ENCODE results near the gene TTLL1. TPM values are rescaled to one million over a fixed set of nuclear protein-coding genes. Genes with fewer than 3 reads are reported as not detected.

Gene TTLL1
- total and polyA plus RNA-seq, 2 donors (not counting 1 experiment from before 2014, with no cell fraction given), result 15.7 to 15.8 TPM

GRCh38 chr22:43066844-43067385 lies 22.3 kb downstream of the TTLL1 start:
- no peaks in the 10 kb centered on the region for H3K27me3 ChIP-seq (ENCODE audit: control insufficient read depth, insufficient read depth, low read length)
- H2AFZ ChIP-seq (ENCODE audit: low read length), result no peak overlapping the region
- H3K9me3 ChIP-seq (ENCODE audit: control insufficient read depth, insufficient read depth, low read depth, low read length), result no peaks in the 10 kb centered on the region
- H3K4me2 ChIP-seq (ENCODE audit: extremely low read depth, insufficient read depth, low read length), result no peak overlapping the region
- H3K36me3 ChIP-seq (ENCODE audit: control insufficient read depth, insufficient read depth, low read length), result no peaks in the 10 kb centered on the region
- H3K4me1 ChIP-seq (ENCODE audit: control insufficient read depth, extremely low read depth, insufficient read depth, low read length), result no peaks in the 10 kb centered on the region
- H3K79me2 ChIP-seq (ENCODE audit: control insufficient read depth, insufficient read depth, low read length), result no peaks in the 10 kb centered on the region
- H3K27ac ChIP-seq (ENCODE audit: insufficient read depth, low read length), result no peak overlapping the region
- DNase-seq (ENCODE audit: low read depth in 2 of 2), result peak; percentile 68 to 69
- H3K9ac ChIP-seq (ENCODE audit: insufficient read depth, low read length), result no peak overlapping the region
- no peaks in the 10 kb centered on the region for H4K20me1 ChIP-seq (ENCODE audit: control insufficient read depth, extremely low read depth, insufficient read depth, low read length)
- TF ChIP-seq EZH2 (IDR thresholded peaks at IDR 0.05; ENCODE audit: low read length, missing control alignments) (no peak), CTCF (conservative IDR thresholded peaks at IDR 0.05 in 1 of 2, IDR thresholded peaks at IDR 0.05 in 1 of 2; ENCODE audit: low read depth in 1 of 2, low read length in 2 of 2) (no peak)
- H3K4me3 ChIP-seq (replicated peaks in 1 of 4; ENCODE audit: control extremely low read depth in 1 of 4, insufficient read depth in 1 of 4, low read depth in 3 of 4, low read length in 4 of 4), result no peak overlapping the region

- Histone ChIP-seq H2AFZ (ENCODE audit: low read length) (no peak overlapping the region), H3K27ac (ENCODE audit: insufficient read depth, low read length) (no peak overlapping the region)
Measured at GRCh38 chr22:43066134-43066533, 23.1 kb downstream of the TTLL1 start.

GRCh38 chr22:43060183-43060582 lies 29.0 kb downstream of the TTLL1 start:
- H3K27ac ChIP-seq (ENCODE audit: insufficient read depth, low read length), result no peak overlapping the region
- H3K4me3 ChIP-seq (replicated peaks in 1 of 4; ENCODE audit: control extremely low read depth in 1 of 4, insufficient read depth in 1 of 4, low read depth in 3 of 4, low read length in 4 of 4), result no peak overlapping the region
- H3K9ac ChIP-seq (ENCODE audit: insufficient read depth, low read length), result no peak overlapping the region
- no peaks in the 10 kb centered on the region for H3K79me2 ChIP-seq (ENCODE audit: control insufficient read depth, insufficient read depth, low read length)
- peak in 1 of 2 donors; percentile 12 for DNase-seq (ENCODE audit: low read depth in 2 of 2)
- no peaks in the 10 kb centered on the region for H3K9me3 ChIP-seq (ENCODE audit: control insufficient read depth, insufficient read depth, low read depth, low read length)
- no peaks in the 10 kb centered on the region for H3K4me1 ChIP-seq (ENCODE audit: control insufficient read depth, extremely low read depth, insufficient read depth, low read length)
- TF ChIP-seq CTCF (conservative IDR thresholded peaks at IDR 0.05 in 1 of 2, IDR thresholded peaks at IDR 0.05 in 1 of 2; ENCODE audit: low read depth in 1 of 2, low read length in 2 of 2) (peak; percentile 42 to 65), EZH2 (IDR thresholded peaks at IDR 0.05; ENCODE audit: low read length, missing control alignments) (no peak)
- no peaks in the 10 kb centered on the region for H3K36me3 ChIP-seq (ENCODE audit: control insufficient read depth, insufficient read depth, low read length)
- no peak overlapping the region for H2AFZ ChIP-seq (ENCODE audit: low read length)
- H3K4me2 ChIP-seq (ENCODE audit: extremely low read depth, insufficient read depth, low read length), result no peak overlapping the region
- H3K27me3 ChIP-seq (ENCODE audit: control insufficient read depth, insufficient read depth, low read length), result no peaks in the 10 kb centered on the region
- H4K20me1 ChIP-seq (ENCODE audit: control insufficient read depth, extremely low read depth, insufficient read depth, low read length), result no peaks in the 10 kb centered on the region

More at GRCh38 chr22:43066134-43066533, 23.1 kb downstream of the TTLL1 start:
- TF ChIP-seq EZH2 (IDR thresholded peaks at IDR 0.05; ENCODE audit: low read length, missing control alignments), result no peak
- no peak for TF ChIP-seq CTCF (conservative IDR thresholded peaks at IDR 0.05 in 1 of 2, IDR thresholded peaks at IDR 0.05 in 1 of 2; ENCODE audit: low read depth in 1 of 2, low read length in 2 of 2)
- Histone ChIP-seq H3K27me3 (ENCODE audit: control insufficient read depth, insufficient read depth, low read length) (no peaks in the 10 kb centered on the region), H3K4me3 (replicated peaks in 1 of 4; ENCODE audit: control extremely low read depth in 1 of 4, insufficient read depth in 1 of 4, low read depth in 3 of 4, low read length in 4 of 4) (no peak overlapping the region), H3K9ac (ENCODE audit: insufficient read depth, low read length) (no peak overlapping the region), H4K20me1 (ENCODE audit: control insufficient read depth, extremely low read depth, insufficient read depth, low read length) (no peaks in the 10 kb centered on the region), H3K4me2 (ENCODE audit: extremely low read depth, insufficient read depth, low read length) (no peak overlapping the region), H3K79me2 (ENCODE audit: control insufficient read depth, insufficient read depth, low read length) (no peaks in the 10 kb centered on the region), H3K4me1 (ENCODE audit: control insufficient read depth, extremely low read depth, insufficient read depth, low read length) (no peaks in the 10 kb centered on the region), H3K9me3 (ENCODE audit: control insufficient read depth, insufficient read depth, low read depth, low read length) (no peaks in the 10 kb centered on the region), H3K36me3 (ENCODE audit: control insufficient read depth, insufficient read depth, low read length) (no peaks in the 10 kb centered on the region)
- DNase-seq (ENCODE audit: low read depth in 2 of 2), result no peak

All from fibroblast of lung (primary cell).